WTC11 (cell line): ENCODE results near the gene NDC1. TPM values are rescaled to one million over a fixed set of nuclear protein-coding genes. Genes with fewer than 3 reads are reported as not detected.

Source experiments
- ATAC-seq: fragments of 200-7000 bp; cut with Tn5 transposase; 2 replicates; pipeline ENCODE4 v1.10.0; 2021; ENCODE audit warnings: mild to moderate bottlenecking, moderate library complexity
- CTCF ChIA-PET: fragments of 300-600 bp; sonication (Branson Sonifier 250); formaldehyde crosslinking; loops from one replicate; lab custom pipeline; 2021; ENCODE audit warnings: antibody characterized with exemption; lab: Charles Lee
- POLR2A ChIA-PET: fragments of 350-600 bp; sonication (Branson Sonifier 250); formaldehyde crosslinking; loops from one replicate; lab custom pipeline; 2021; ENCODE audit warnings: antibody characterized with exemption; lab: Charles Lee
- DNase-seq: peaks from one replicate; pipeline ENCODE4 v3.0.0; 2021; ENCODE audit warnings: low spot score
- H3K27ac Mint-ChIP-seq: 2 replicates; pipeline ENCODE4 v1.8.0; 2021; ENCODE audit warnings: mixed read lengths
- H3K27me3 Mint-ChIP-seq: 2 replicates; pipeline ENCODE4 v1.8.0; 2021; ENCODE audit warnings: low read depth, mild to moderate bottlenecking, moderate library complexity, mixed read lengths
- H3K36me3 Mint-ChIP-seq: 2 replicates; pipeline ENCODE4 v1.8.0; 2021; ENCODE audit warnings: mixed read lengths
- H3K4me1 Mint-ChIP-seq: 2 replicates; pipeline ENCODE4 v1.8.0; 2022; ENCODE audit warnings: mixed read lengths
- H3K4me3 Mint-ChIP-seq: 2 replicates; pipeline ENCODE4 v1.8.0; 2021; ENCODE audit warnings: mild to moderate bottlenecking, moderate library complexity, mixed read lengths
- H3K9me3 Mint-ChIP-seq: 2 replicates; pipeline ENCODE4 v1.8.0; 2021; ENCODE audit warnings: mixed read lengths
- CREB1 ChIP-seq: sonication (generic); formaldehyde crosslinking; IDR thresholded peaks from 2 replicates; pipeline ENCODE4 v1.8.0; 2023; ENCODE audit warnings: mild to moderate bottlenecking, missing genetic modification reagents
- CREM ChIP-seq: sonication (generic); formaldehyde crosslinking; IDR thresholded peaks from 2 replicates; pipeline ENCODE4 v1.8.1; 2022; ENCODE audit warnings: mild to moderate bottlenecking, missing genetic modification reagents, moderate library complexity
- ESRRA ChIP-seq: sonication (generic); formaldehyde crosslinking; IDR thresholded peaks from 2 replicates; pipeline ENCODE4 v1.8.1; 2022; ENCODE audit warnings: mild to moderate bottlenecking, missing genetic modification reagents, borderline replicate concordance
- HMGA2 ChIP-seq: fragments of 250-450 bp; sonication (Bioruptor Pico); IDR thresholded peaks from 2 replicates; pipeline ENCODE4 v1.4.0; 2021; ENCODE audit warnings: mild to moderate bottlenecking, moderate library complexity
- IRF2 ChIP-seq: sonication (generic); formaldehyde crosslinking; IDR thresholded peaks from 2 replicates; pipeline ENCODE4 v1.8.0; 2022; ENCODE audit warnings: low read depth, missing genetic modification reagents, borderline replicate concordance
- JAZF1 ChIP-seq: fragments of 250-450 bp; sonication (Bioruptor Pico); IDR thresholded peaks from 2 replicates; pipeline ENCODE4 v1.9.0; 2021; ENCODE audit warnings: moderate library complexity, mild to moderate bottlenecking, inconsistent platforms
- SOX15 ChIP-seq: fragments of 250-450 bp; sonication (Bioruptor Pico); IDR thresholded peaks from 2 replicates; pipeline ENCODE4 v1.9.0; 2021; ENCODE audit warnings: mild to moderate bottlenecking
- TCF7 ChIP-seq: sonication (generic); formaldehyde crosslinking; IDR thresholded peaks from 2 replicates; pipeline ENCODE4 v1.8.0; 2022; ENCODE audit warnings: mild to moderate bottlenecking, low read depth, missing genetic modification reagents, moderate library complexity
- ZNF121 ChIP-seq: sonication (generic); formaldehyde crosslinking; IDR thresholded peaks from 2 replicates; pipeline ENCODE4 v1.8.0; 2023; ENCODE audit warnings: missing genetic modification reagents
- ZNF263 ChIP-seq: sonication (generic); formaldehyde crosslinking; IDR thresholded peaks from 2 replicates; pipeline ENCODE4 v1.8.1; 2022; ENCODE audit warnings: low read depth, mild to moderate bottlenecking, moderate library complexity, missing genetic modification reagents
- total RNA-seq: library from RNA; stranded (reverse); gene quantifications from 3 replicates; pipeline ENCODE4 v1.2.3, GENCODE V29; 2021
- TF ChIP-seq, protein P1 (sequence below): sonication (generic); formaldehyde crosslinking; IDR thresholded peaks from 2 replicates; pipeline ENCODE4 v1.8.0; 2022; ENCODE audit warnings: mild to moderate bottlenecking, missing genetic modification reagents
- TF ChIP-seq, protein P2 (sequence below): sonication (generic); formaldehyde crosslinking; IDR thresholded peaks from 2 replicates; pipeline ENCODE4 v1.8.1; 2023; ENCODE audit warnings: mild to moderate bottlenecking, missing genetic modification reagents, borderline replicate concordance
- TF ChIP-seq, protein P3 (sequence below): sonication (generic); formaldehyde crosslinking; IDR thresholded peaks from 2 replicates; pipeline ENCODE4 v1.8.0; 2022; ENCODE audit warnings: mild to moderate bottlenecking, missing genetic modification reagents
- TF ChIP-seq, protein P4 (sequence below): sonication (generic); formaldehyde crosslinking; IDR thresholded peaks from 2 replicates; pipeline ENCODE4 v1.8.1; 2023; ENCODE audit warnings: mild to moderate bottlenecking, missing genetic modification reagents
- TF ChIP-seq, protein P5 (sequence below): fragments of 250-450 bp; sonication (Bioruptor Pico); IDR thresholded peaks from 2 replicates; pipeline ENCODE4 v1.9.0; 2021; ENCODE audit warnings: moderate library complexity, mild to moderate bottlenecking, inconsistent platforms, borderline replicate concordance
- TF ChIP-seq, protein P6 (sequence below): sonication (generic); formaldehyde crosslinking; conservative IDR thresholded peaks from 2 replicates; pipeline ENCODE4 v1.8.1; 2023; ENCODE audit warnings: mild to moderate bottlenecking, low read depth, missing genetic modification reagents, moderate library complexity
- TF ChIP-seq, protein P7 (sequence below): sonication (generic); formaldehyde crosslinking; IDR thresholded peaks from 2 replicates; pipeline ENCODE4 v1.8.0; 2022; ENCODE audit warnings: mild to moderate bottlenecking, missing genetic modification reagents
- TF ChIP-seq, protein P8 (sequence below): sonication (generic); formaldehyde crosslinking; IDR thresholded peaks from 2 replicates; pipeline ENCODE4 v1.8.0; 2022; ENCODE audit warnings: missing genetic modification reagents
- TF ChIP-seq, protein P9 (sequence below): sonication (generic); formaldehyde crosslinking; IDR thresholded peaks from 2 replicates; pipeline ENCODE4 v1.8.1; 2023; ENCODE audit warnings: mild to moderate bottlenecking, moderate library complexity, missing genetic modification reagents

The NDC1 gene
- total RNA-seq, 1 experiment from 2014 or later = 52.4 TPM

DNA sequence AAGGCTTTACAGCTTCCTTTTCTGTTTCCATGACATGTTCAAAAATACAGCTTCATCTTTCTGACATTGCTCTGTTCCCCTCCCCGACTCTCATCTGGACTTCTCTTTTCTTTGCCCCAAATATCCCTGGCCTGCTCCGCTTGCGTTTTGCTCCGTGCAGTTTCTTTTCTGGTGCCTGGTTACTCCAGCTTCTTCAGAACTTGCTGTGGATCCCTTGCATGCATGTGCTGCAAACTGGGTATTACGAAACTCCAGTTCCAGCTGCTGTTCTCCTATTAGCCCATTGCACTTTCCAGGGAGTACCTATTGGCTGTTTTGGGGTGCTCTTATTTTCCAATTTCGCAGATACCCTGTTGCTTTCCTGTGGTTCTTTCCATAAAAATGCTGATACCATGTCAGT is 9.9 kb upstream of the NDC1 start:
- Mint-ChIP-seq H3K36me3 (peaks cover 7% of the 10 kb centered on the region; the same call in 1 of the 2 replicates), H3K4me1 (no peaks in the 10 kb centered on the region), H3K27ac (no peak overlapping the region), H3K27me3 (no peaks in the 10 kb centered on the region; the same call in 1 of the 2 replicates), H3K4me3 (no peak overlapping the region), H3K9me3 (peaks cover 3% of the 10 kb centered on the region; the same call in 1 of the 2 replicates)
- DNase-seq (no peak), ATAC-seq (no peak)
- CTCF ChIA-PET = interaction anchor here (1.1 to 1.3 kb wide), 2 partner anchors 10 to 144 kb away, joined by 3 to 5 read pairs; no protein-coding TSS in a partner anchor
- POLR2A ChIA-PET = interaction anchor here (1.2 kb wide), 1 partner anchor 111 kb away, joined by 4 read pairs; no protein-coding TSS in a partner anchor
- TF ChIP-seq IRF2 (CRISPR knock-in tag) (no peak), CREM (CRISPR knock-in tag) (no peak), ZNF121 (CRISPR knock-in tag) (no peak), JAZF1 (CRISPR knock-in tag) (no peak), TCF7 (CRISPR knock-in tag) (no peak), SOX15 (no peak), HMGA2 (CRISPR knock-in tag) (no peak), ZNF263 (CRISPR knock-in tag) (no peak), ESRRA (CRISPR knock-in tag) (no peak), CREB1 (CRISPR knock-in tag) (no peak)
- TF ChIP-seq, protein P1, sequence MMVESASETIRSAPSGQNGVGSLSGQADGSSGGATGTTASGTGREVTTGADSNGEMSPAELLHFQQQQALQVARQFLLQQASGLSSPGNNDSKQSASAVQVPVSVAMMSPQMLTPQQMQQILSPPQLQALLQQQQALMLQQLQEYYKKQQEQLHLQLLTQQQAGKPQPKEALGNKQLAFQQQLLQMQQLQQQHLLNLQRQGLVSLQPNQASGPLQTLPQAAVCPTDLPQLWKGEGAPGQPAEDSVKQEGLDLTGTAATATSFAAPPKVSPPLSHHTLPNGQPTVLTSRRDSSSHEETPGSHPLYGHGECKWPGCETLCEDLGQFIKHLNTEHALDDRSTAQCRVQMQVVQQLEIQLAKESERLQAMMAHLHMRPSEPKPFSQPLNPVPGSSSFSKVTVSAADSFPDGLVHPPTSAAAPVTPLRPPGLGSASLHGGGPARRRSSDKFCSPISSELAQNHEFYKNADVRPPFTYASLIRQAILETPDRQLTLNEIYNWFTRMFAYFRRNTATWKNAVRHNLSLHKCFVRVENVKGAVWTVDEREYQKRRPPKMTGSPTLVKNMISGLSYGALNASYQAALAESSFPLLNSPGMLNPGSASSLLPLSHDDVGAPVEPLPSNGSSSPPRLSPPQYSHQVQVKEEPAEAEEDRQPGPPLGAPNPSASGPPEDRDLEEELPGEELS = no peak
- TF ChIP-seq, protein P2, sequence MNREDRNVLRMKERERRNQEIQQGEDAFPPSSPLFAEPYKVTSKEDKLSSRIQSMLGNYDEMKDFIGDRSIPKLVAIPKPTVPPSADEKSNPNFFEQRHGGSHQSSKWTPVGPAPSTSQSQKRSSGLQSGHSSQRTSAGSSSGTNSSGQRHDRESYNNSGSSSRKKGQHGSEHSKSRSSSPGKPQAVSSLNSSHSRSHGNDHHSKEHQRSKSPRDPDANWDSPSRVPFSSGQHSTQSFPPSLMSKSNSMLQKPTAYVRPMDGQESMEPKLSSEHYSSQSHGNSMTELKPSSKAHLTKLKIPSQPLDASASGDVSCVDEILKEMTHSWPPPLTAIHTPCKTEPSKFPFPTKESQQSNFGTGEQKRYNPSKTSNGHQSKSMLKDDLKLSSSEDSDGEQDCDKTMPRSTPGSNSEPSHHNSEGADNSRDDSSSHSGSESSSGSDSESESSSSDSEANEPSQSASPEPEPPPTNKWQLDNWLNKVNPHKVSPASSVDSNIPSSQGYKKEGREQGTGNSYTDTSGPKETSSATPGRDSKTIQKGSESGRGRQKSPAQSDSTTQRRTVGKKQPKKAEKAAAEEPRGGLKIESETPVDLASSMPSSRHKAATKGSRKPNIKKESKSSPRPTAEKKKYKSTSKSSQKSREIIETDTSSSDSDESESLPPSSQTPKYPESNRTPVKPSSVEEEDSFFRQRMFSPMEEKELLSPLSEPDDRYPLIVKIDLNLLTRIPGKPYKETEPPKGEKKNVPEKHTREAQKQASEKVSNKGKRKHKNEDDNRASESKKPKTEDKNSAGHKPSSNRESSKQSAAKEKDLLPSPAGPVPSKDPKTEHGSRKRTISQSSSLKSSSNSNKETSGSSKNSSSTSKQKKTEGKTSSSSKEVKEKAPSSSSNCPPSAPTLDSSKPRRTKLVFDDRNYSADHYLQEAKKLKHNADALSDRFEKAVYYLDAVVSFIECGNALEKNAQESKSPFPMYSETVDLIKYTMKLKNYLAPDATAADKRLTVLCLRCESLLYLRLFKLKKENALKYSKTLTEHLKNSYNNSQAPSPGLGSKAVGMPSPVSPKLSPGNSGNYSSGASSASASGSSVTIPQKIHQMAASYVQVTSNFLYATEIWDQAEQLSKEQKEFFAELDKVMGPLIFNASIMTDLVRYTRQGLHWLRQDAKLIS = no peak
- TF ChIP-seq, protein P3, sequence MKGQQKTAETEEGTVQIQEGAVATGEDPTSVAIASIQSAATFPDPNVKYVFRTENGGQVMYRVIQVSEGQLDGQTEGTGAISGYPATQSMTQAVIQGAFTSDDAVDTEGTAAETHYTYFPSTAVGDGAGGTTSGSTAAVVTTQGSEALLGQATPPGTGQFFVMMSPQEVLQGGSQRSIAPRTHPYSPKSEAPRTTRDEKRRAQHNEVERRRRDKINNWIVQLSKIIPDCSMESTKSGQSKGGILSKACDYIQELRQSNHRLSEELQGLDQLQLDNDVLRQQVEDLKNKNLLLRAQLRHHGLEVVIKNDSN (CRISPR knock-in tag) = no peak
- TF ChIP-seq, protein P4, sequence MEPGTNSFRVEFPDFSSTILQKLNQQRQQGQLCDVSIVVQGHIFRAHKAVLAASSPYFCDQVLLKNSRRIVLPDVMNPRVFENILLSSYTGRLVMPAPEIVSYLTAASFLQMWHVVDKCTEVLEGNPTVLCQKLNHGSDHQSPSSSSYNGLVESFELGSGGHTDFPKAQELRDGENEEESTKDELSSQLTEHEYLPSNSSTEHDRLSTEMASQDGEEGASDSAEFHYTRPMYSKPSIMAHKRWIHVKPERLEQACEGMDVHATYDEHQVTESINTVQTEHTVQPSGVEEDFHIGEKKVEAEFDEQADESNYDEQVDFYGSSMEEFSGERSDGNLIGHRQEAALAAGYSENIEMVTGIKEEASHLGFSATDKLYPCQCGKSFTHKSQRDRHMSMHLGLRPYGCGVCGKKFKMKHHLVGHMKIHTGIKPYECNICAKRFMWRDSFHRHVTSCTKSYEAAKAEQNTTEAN = no peak
- TF ChIP-seq, protein P5, sequence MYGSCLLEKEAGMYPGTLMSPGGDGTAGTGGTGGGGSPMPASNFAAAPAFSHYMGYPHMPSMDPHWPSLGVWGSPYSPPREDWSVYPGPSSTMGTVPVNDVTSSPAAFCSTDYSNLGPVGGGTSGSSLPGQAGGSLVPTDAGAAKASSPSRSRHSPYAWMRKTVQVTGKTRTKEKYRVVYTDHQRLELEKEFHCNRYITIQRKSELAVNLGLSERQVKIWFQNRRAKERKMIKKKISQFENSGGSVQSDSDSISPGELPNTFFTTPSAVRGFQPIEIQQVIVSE (CRISPR knock-in tag) = no peak
- TF ChIP-seq, protein P6, sequence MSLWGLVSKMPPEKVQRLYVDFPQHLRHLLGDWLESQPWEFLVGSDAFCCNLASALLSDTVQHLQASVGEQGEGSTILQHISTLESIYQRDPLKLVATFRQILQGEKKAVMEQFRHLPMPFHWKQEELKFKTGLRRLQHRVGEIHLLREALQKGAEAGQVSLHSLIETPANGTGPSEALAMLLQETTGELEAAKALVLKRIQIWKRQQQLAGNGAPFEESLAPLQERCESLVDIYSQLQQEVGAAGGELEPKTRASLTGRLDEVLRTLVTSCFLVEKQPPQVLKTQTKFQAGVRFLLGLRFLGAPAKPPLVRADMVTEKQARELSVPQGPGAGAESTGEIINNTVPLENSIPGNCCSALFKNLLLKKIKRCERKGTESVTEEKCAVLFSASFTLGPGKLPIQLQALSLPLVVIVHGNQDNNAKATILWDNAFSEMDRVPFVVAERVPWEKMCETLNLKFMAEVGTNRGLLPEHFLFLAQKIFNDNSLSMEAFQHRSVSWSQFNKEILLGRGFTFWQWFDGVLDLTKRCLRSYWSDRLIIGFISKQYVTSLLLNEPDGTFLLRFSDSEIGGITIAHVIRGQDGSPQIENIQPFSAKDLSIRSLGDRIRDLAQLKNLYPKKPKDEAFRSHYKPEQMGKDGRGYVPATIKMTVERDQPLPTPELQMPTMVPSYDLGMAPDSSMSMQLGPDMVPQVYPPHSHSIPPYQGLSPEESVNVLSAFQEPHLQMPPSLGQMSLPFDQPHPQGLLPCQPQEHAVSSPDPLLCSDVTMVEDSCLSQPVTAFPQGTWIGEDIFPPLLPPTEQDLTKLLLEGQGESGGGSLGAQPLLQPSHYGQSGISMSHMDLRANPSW (CRISPR knock-in tag) = no peak
- TF ChIP-seq, protein P7, sequence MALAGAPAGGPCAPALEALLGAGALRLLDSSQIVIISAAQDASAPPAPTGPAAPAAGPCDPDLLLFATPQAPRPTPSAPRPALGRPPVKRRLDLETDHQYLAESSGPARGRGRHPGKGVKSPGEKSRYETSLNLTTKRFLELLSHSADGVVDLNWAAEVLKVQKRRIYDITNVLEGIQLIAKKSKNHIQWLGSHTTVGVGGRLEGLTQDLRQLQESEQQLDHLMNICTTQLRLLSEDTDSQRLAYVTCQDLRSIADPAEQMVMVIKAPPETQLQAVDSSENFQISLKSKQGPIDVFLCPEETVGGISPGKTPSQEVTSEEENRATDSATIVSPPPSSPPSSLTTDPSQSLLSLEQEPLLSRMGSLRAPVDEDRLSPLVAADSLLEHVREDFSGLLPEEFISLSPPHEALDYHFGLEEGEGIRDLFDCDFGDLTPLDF (CRISPR knock-in tag) = no peak
- TF ChIP-seq, protein P8, sequence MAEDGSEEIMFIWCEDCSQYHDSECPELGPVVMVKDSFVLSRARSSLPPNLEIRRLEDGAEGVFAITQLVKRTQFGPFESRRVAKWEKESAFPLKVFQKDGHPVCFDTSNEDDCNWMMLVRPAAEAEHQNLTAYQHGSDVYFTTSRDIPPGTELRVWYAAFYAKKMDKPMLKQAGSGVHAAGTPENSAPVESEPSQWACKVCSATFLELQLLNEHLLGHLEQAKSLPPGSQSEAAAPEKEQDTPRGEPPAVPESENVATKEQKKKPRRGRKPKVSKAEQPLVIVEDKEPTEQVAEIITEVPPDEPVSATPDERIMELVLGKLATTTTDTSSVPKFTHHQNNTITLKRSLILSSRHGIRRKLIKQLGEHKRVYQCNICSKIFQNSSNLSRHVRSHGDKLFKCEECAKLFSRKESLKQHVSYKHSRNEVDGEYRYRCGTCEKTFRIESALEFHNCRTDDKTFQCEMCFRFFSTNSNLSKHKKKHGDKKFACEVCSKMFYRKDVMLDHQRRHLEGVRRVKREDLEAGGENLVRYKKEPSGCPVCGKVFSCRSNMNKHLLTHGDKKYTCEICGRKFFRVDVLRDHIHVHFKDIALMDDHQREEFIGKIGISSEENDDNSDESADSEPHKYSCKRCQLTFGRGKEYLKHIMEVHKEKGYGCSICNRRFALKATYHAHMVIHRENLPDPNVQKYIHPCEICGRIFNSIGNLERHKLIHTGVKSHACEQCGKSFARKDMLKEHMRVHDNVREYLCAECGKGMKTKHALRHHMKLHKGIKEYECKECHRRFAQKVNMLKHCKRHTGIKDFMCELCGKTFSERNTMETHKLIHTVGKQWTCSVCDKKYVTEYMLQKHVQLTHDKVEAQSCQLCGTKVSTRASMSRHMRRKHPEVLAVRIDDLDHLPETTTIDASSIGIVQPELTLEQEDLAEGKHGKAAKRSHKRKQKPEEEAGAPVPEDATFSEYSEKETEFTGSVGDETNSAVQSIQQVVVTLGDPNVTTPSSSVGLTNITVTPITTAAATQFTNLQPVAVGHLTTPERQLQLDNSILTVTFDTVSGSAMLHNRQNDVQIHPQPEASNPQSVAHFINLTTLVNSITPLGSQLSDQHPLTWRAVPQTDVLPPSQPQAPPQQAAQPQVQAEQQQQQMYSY (CRISPR knock-in tag) = no peak
- TF ChIP-seq, protein P9, sequence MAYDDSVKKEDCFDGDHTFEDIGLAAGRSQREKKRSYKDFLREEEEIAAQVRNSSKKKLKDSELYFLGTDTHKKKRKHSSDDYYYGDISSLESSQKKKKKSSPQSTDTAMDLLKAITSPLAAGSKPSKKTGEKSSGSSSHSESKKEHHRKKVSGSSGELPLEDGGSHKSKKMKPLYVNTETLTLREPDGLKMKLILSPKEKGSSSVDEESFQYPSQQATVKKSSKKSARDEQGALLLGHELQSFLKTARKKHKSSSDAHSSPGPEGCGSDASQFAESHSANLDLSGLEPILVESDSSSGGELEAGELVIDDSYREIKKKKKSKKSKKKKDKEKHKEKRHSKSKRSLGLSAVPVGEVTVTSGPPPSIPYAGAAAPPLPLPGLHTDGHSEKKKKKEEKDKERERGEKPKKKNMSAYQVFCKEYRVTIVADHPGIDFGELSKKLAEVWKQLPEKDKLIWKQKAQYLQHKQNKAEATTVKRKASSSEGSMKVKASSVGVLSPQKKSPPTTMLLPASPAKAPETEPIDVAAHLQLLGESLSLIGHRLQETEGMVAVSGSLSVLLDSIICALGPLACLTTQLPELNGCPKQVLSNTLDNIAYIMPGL (CRISPR knock-in tag) = no peak
